HepG2 (cell line): ENCODE measurements around the gene GPR137. TPM values are rescaled to one million over a fixed set of nuclear protein-coding genes. Genes with fewer than 3 reads are reported as not detected.
A peak's percentile ranks its signal among the peaks of the same experiment; 100 is the strongest.

Experiments used
- CCAR2 ChIP-seq: fragments of 200-400 bp; formaldehyde crosslinking; optimal IDR thresholded peaks from 2 replicates; pipeline ENCODE3; 2018; ENCODE audit warnings: low read depth, mild to moderate bottlenecking, low read length, moderate library complexity
- MEIS1 ChIP-seq: sonication (generic); formaldehyde crosslinking; IDR thresholded peaks from 2 replicates; pipeline ENCODE4 v1.9.0; 2021; ENCODE audit warnings: mild to moderate bottlenecking, missing genetic modification reagents, moderate library complexity, borderline replicate concordance
- MYNN ChIP-seq: sonication (generic); formaldehyde crosslinking; IDR thresholded peaks from 2 replicates; pipeline ENCODE4 v1.4.0; 2020; ENCODE audit warnings: mild to moderate bottlenecking, low read depth, missing genetic modification reagents
- PHF21A ChIP-seq: sonication (generic); formaldehyde crosslinking; IDR thresholded peaks from 2 replicates; pipeline ENCODE4 v1.5.0; 2020; ENCODE audit warnings: mild to moderate bottlenecking, missing genetic modification reagents
- POLR2A ChIP-seq, 2 experiments: IDR thresholded peaks; 2 replicates each; pipeline ENCODE4 v1.6.1; 2011; ENCODE audit warnings: low read depth in 2 of 2, low read length in 2 of 2, mild to moderate bottlenecking in 1 of 2, moderate library complexity in 1 of 2; ENCODE audit not compliant: insufficient read depth in 1 of 2
- ZFY ChIP-seq: sonication (generic); formaldehyde crosslinking; IDR thresholded peaks from 2 replicates; pipeline ENCODE4 v1.4.0; 2020; ENCODE audit warnings: missing genetic modification reagents
- ZHX2 ChIP-seq, 2 experiments: sonication (generic) in 1 of 2; formaldehyde crosslinking in 1 of 2; IDR thresholded peaks; 2 replicates each; pipeline versions ENCODE4 v1.6.1 to v1.9.0; 2014 to 2022; ENCODE audit warnings: antibody characterized with exemption in 1 of 2, borderline replicate concordance in 1 of 2, inconsistent platforms in 1 of 2, low read depth in 1 of 2, missing genetic modification reagents in 1 of 2
- ZNF576 ChIP-seq: sonication (generic); formaldehyde crosslinking; IDR thresholded peaks from 2 replicates; pipeline ENCODE4 v1.4.0; 2020; ENCODE audit warnings: mild to moderate bottlenecking, missing genetic modification reagents
- ZNF737 ChIP-seq: sonication (generic); formaldehyde crosslinking; IDR thresholded peaks from 2 replicates; pipeline ENCODE4 v1.5.0; 2020; ENCODE audit warnings: missing genetic modification reagents, mild to moderate bottlenecking, borderline replicate concordance
- ZNF839 ChIP-seq: sonication (generic); formaldehyde crosslinking; IDR thresholded peaks from 2 replicates; pipeline ENCODE4 v1.4.0; 2020; ENCODE audit warnings: missing genetic modification reagents, mild to moderate bottlenecking, borderline replicate concordance
- polyA plus RNA-seq, 8 experiments: library from polyadenylated mRNA; depleted of rRNA in 3 of 8; stranded (reverse) in 7 of 8; unstranded in 1 of 8; fragments of >200 nt; fragmentation: Illumina TruSeq in 4 of 8; extraction: Trizol in 4 of 8; gene quantifications; 2 replicates each; pipeline versions ENCODE4 v1.2.1 to v1.2.3, GENCODE V29; 2011 to 2016; ENCODE audit warnings: low read depth in 4 of 8, missing spikeins in 1 of 8, mixed read lengths in 1 of 8; ENCODE audit not compliant: insufficient read depth in 1 of 8
- total RNA-seq, 5 experiments: library from RNA; depleted of rRNA; stranded (reverse); fragments of >200 nt; fragmentation: Illumina TruSeq; extraction: Trizol; gene quantifications; 2 replicates each; pipeline ENCODE4 v1.2.3, GENCODE V29; 2016; ENCODE audit warnings: low read depth in 1 of 5
- TF ChIP-seq, protein P1 (sequence below): sonication (generic); formaldehyde crosslinking; conservative IDR thresholded peaks from 2 replicates; pipeline ENCODE4 v1.5.0; 2020; ENCODE audit warnings: missing genetic modification reagents
- TF ChIP-seq, protein P2 (sequence below): sonication (generic); formaldehyde crosslinking; IDR thresholded peaks from 2 replicates; pipeline ENCODE4 v1.8.1; 2023; ENCODE audit warnings: mild to moderate bottlenecking, missing genetic modification reagents
- TF ChIP-seq, protein P3 (sequence below): sonication (generic); formaldehyde crosslinking; IDR thresholded peaks from 2 replicates; pipeline ENCODE4 v1.4.0; 2020; ENCODE audit warnings: missing genetic modification reagents

GPR137 gene
- total and polyA plus RNA-seq, 2 of the 13 experiments (the other 11 are each of a cell fraction or from before 2014, with no cell fraction given) = 8.5 to 13.2 TPM

DNA sequence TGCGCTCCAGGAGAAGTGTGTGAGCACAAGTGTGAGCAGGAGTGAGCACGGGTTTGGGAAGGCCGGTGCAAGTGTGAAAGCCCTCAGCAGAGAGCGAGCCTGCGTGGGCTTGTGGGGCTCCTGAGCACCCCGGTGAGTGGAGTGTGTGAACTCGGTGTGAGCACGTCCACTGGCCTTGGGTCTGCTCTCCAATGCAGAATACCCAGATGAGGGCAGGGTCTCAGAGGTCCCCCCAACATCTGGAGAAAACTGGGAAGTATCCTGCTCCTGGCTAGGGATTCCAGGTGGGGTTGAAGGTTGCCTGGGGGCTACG is 20.9 kb downstream of the GPR137 start (continued):
- TF ChIP-seq, protein P1, sequence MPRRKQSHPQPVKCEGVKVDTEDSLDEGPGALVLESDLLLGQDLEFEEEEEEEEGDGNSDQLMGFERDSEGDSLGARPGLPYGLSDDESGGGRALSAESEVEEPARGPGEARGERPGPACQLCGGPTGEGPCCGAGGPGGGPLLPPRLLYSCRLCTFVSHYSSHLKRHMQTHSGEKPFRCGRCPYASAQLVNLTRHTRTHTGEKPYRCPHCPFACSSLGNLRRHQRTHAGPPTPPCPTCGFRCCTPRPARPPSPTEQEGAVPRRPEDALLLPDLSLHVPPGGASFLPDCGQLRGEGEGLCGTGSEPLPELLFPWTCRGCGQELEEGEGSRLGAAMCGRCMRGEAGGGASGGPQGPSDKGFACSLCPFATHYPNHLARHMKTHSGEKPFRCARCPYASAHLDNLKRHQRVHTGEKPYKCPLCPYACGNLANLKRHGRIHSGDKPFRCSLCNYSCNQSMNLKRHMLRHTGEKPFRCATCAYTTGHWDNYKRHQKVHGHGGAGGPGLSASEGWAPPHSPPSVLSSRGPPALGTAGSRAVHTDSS = no peak
- TF ChIP-seq CCAR2 = no peak
- TF ChIP-seq, protein P2, sequence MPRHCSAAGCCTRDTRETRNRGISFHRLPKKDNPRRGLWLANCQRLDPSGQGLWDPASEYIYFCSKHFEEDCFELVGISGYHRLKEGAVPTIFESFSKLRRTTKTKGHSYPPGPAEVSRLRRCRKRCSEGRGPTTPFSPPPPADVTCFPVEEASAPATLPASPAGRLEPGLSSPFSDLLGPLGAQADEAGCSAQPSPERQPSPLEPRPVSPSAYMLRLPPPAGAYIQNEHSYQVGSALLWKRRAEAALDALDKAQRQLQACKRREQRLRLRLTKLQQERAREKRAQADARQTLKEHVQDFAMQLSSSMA (CRISPR knock-in tag) = 0 out of 2 replicates have a peak, but pooled peaks have one; percentile 9
- TF ChIP-seq MYNN (CRISPR knock-in tag) = no peak
- TF ChIP-seq ZNF737 (CRISPR knock-in tag) = 0 out of 2 replicates have a peak, but pooled peaks have one; percentile 47
- TF ChIP-seq ZHX2 (IDR thresholded peaks at IDR 0.05; ENCODE audit: low read depth) = no peak
- no peak for TF ChIP-seq ZHX2 (CRISPR knock-in tag; IDR thresholded peaks at IDR 0.05; ENCODE audit: borderline replicate concordance)
- peak; percentile 3; the same call in 1 of the 2 replicates for TF ChIP-seq ZFY (CRISPR knock-in tag)
- TF ChIP-seq ZNF839 (CRISPR knock-in tag) = 0 out of 2 replicates have a peak, but pooled peaks have one; percentile 33
- TF ChIP-seq, protein P3, sequence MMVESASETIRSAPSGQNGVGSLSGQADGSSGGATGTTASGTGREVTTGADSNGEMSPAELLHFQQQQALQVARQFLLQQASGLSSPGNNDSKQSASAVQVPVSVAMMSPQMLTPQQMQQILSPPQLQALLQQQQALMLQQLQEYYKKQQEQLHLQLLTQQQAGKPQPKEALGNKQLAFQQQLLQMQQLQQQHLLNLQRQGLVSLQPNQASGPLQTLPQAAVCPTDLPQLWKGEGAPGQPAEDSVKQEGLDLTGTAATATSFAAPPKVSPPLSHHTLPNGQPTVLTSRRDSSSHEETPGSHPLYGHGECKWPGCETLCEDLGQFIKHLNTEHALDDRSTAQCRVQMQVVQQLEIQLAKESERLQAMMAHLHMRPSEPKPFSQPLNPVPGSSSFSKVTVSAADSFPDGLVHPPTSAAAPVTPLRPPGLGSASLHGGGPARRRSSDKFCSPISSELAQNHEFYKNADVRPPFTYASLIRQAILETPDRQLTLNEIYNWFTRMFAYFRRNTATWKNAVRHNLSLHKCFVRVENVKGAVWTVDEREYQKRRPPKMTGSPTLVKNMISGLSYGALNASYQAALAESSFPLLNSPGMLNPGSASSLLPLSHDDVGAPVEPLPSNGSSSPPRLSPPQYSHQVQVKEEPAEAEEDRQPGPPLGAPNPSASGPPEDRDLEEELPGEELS (CRISPR knock-in tag) = no peak
- no peak for TF ChIP-seq ZNF576
- peak in 1 of 2 experiments; percentile 9; a peak in 1 of 4 replicates for TF ChIP-seq POLR2A (IDR thresholded peaks at IDR 0.05; ENCODE audit: insufficient read depth in 1 of 2, low read depth in 2 of 2, low read length in 2 of 2)
- TF ChIP-seq PHF21A (CRISPR knock-in tag) = no peak
- no peak for TF ChIP-seq MEIS1 (CRISPR knock-in tag)
